Jurkat, Clone E6-1 (cell line): ENCODE results near the gene SMAP2.
"Not testable (repeated sequence)": the region's sequence is repeated elsewhere in the genome, so short reads cannot be mapped to it uniquely, and the experiment has no call there.

ENCODE experiments used
- DNase-seq: peaks from one replicate; pipeline ENCODE4 v3.0.0-alpha.2; 2011; ENCODE audit warnings: low read depth, low spot score
- H3K4me3 ChIP-seq: 2 replicates; pipeline ENCODE4 v1.5.1; 2011; ENCODE audit warnings: mild to moderate bottlenecking, low read length, control low read depth, moderate library complexity

Gene SMAP2

DNA sequence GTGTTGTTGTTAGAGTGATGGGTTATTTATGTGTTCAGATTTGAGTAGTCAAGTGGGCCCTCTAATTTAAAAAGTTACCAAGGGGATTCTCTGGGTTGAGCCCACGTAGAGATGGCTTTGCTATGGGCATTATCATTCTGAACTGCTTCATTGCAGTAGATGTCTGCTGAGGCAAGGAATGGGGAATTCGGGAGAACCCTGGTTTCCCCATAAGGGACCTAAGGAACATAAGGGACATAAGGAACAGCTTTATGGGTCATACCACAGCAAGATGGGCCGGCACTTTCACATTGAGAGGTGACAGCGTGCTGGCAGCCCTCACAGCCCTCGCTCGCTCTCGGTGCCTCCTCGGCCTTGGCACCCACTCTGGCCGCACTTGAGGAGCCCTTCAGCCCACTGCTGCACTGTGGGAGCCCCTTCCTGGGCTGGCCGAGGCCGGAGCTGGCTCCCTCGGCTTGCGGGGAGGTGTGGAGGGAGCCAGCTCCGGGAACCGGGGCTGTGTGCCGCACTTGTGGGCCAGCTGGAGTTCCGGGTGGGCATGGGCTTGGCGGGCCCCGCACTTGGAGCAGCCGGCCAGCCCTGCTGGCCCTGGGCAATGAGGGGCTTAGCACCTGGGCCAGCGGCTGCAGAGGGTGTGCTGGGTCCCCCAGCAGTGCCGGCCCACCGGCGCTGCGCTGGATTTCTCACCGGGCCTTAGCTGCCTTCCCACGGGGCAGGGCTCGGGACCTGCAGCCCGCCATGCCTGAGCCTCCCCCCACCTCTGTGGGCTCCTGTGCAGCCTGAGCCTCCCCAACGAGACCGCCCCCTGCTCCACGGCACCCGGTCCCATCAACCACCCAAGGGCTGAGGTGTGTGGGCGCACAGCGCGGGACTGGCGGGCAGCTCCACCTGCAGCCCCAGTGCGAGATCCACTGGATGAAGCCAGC is 14.1 kb downstream of the SMAP2 start:
- not testable (repeated sequence) for H3K4me3 ChIP-seq, DNase-seq

DNA sequence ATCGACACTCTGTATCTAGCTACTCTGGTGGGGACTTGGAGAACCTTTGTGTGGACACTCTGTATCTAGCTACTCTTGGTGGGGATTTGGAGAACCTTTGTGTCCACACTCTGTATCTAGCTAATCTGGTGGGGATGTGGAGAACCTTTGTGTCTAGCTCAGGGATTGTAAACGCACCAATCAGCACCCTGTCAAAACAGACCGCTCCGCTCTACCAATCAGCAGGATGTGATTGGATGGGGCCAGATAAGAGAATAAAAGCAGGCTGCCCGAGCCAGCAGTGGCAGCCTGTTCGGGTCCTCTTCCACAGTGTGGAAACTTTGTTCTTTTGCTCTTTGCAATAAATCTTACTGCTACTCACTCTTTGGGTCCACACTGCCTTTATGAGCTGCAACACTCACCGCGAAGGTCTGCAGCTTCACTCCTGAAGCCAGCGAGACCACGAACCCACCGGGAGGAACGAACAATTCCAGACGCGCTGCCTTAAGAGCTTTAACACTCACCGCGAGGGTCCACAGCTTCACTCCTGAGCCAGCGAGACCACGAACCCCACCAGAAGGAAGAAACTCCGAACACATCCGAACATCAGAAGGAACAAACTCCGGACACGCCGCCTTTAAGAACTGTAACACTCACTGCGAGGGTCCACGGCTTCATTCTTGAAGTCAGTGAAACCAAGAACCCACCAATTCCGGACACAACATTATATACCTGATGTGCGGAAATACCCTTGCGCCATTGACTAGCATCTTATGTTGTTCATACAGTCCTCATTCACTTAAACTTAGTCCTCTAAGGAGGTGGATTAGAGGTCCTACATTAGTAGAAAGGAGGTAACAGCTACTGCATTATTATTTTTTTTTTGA is 15.2 kb downstream of the SMAP2 start:
- DNase-seq, H3K4me3 ChIP-seq: not testable (repeated sequence)

DNA sequence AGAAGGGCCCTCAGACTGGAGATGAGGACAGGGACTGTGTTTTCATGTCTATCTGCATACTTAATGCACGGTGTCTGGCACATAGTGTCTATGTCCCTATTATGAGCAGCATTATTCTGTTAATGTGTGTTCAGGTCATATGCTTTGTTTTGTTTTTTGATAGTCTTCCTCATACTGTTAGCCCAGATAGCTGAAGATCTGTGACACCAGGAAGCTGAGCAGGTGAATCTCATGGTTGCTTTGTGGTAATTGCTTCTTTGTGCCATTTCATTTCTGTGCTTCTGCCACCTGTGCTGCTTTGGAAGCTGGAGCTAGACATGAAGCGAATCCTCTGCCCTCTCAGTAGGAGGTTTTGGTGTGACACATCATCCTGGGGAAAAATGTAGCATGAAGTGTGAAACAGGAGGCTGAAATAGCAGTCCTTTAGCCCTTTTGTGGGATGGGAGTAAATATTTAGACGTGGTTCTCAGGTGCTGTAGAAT is 15.8 kb downstream of the SMAP2 start:
- DNase-seq, result peak; percentile 78
- no peak overlapping the region; the same call in 1 of the 2 replicates for H3K4me3 ChIP-seq

DNA sequence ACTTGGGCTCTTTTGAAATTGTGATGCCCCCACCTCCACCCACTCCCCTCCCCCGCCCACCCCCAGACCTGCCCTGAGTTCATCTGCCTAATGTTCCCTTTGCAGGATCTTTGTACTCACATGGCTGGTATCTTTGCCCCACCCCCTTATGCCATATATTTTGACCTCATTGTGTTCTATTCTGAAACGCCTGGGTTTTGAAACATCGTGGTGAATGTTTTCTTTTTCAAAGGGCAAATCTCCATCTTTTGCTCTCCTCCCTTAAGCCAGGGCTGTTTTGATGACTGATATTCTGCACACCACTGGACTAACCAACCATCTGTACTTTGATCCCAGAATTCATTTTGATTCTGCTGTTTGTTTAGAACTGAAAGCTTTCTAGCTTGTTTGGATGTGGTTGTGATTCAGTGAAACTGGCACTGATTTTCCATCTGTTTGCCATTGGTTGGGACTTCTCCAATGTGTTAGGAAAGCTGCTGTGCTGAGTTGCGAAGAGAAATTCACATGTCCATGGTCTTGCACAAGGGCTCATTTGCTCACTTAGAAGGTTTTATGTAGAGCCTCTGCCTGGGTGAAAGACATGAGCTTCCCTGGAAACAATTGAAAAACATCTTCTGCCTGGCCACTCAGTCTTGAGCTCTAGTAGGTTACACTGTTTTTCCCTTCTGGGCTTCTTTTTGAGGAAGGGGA is 16.5 kb downstream of the SMAP2 start:
- H3K4me3 ChIP-seq, result no peak overlapping the region
- no peak for DNase-seq

DNA sequence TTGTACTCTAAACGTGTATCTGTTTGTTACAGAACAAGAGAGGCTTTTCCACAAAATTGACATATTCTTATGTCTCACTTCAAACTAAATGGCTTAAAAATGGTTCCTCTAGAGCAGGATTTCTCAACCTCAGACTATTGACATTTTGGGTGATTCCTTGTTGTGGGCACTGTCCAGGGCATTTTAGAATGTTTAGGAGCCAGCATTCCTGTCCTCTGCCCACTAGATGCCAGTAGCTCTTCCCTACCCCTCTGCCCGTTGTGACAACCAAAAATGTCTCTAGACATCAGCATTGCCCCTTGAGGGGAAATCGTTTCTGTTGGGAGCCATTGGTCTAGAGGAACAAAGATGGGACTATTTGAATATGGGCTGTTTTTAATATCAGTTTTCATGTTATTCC is 17.3 kb downstream of the SMAP2 start:
- no peak for DNase-seq
- H3K4me3 ChIP-seq, result no peak overlapping the region

DNA sequence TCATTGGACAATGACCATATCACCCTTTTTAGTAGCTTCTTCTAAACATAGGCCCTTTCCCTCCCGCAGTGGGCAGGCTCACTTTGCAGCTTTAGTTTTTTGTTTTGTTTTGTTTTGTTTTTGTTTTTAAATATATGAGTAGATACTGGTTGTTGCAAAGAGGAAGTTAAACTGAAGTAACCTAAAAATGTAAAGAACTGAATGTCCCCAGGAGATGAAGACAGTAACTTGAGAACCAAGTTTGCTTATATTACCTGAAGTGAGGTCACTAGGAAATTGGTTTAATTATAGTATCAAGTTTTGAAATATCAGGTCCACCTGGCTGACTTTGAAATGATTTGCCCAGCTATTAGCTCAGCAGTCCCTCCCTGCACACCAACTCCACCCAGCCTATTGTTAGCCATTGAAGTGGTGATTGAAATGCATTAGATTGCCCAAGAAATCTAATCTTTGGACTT is 18.2 kb downstream of the SMAP2 start:
- DNase-seq, result no peak
- H3K4me3 ChIP-seq, result no peak overlapping the region

DNA sequence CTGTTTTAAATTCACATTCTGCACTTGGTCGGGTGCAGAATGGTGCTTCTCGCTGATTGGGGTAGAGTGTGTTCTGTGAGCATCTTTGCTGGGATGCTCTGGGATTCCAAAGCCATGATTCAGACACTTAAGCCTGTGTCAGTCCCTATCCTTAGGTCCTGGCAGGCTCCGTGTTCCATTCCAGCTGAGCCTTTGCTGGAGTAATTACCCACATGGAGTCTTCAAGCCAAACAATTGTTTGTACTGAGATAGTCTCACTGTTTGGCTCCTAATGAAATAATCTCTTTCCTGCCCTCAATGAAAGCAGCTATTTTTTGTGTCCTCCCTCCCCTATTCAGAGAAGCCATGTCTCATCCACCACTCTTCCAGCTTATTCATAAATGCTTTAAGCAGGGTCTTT is 18.7 kb downstream of the SMAP2 start:
- no peak for DNase-seq
- no peak overlapping the region for H3K4me3 ChIP-seq

DNA sequence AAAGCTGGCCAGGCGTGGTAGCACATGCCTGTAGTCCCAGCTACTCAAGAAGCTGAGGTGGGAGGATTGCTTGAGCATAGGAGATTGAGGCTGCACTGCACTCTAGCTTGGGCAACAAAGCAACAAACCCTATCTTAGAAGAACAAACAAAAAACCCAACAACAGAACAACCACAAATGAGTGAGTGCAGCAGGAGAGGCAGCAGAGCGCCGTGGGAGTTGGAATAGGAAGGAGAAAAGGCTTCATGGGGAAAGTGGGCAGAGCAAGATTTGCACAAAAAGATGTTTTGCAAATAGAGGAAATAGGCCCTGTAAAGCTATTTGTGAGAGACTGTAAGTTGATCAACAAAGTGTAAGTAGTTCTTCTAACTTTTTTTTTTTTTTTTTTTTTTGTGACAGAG is 19.6 kb downstream of the SMAP2 start:
- DNase-seq, result peak; percentile 60
- H3K4me3 ChIP-seq, result no peak overlapping the region

DNA sequence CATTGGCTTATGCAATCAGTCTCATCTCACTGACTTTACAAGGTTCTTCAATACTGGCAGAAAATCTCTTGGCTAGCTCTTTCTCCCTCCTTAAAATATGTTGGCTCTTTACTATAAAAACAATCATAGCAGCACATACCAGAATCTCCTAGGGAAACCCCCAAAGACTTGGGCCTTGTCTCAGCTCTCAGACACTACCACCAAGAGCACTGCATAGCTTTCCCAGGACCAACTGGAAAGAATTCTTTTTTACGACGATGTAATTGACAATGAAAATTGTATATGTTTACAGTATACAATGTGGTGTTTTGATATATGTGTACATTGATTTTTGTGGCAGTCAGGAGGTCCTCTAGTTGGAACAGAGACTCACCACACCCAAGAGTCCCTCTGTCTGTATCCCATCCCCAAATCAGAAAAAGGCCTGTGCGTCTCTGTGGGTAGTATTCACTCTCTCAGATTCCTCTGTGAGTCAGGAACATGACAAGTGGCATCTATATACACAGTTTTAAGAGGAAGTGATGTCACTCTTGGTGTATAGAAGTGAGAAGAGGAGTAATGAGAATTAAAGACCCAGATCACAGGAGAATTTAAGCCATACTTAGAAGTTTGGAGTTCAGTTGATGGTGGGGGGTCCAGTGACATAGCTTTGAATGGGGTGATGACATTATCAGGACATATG is 21.1 kb downstream of the SMAP2 start:
- DNase-seq, result no peak
- H3K4me3 ChIP-seq, result no peak overlapping the region

DNA sequence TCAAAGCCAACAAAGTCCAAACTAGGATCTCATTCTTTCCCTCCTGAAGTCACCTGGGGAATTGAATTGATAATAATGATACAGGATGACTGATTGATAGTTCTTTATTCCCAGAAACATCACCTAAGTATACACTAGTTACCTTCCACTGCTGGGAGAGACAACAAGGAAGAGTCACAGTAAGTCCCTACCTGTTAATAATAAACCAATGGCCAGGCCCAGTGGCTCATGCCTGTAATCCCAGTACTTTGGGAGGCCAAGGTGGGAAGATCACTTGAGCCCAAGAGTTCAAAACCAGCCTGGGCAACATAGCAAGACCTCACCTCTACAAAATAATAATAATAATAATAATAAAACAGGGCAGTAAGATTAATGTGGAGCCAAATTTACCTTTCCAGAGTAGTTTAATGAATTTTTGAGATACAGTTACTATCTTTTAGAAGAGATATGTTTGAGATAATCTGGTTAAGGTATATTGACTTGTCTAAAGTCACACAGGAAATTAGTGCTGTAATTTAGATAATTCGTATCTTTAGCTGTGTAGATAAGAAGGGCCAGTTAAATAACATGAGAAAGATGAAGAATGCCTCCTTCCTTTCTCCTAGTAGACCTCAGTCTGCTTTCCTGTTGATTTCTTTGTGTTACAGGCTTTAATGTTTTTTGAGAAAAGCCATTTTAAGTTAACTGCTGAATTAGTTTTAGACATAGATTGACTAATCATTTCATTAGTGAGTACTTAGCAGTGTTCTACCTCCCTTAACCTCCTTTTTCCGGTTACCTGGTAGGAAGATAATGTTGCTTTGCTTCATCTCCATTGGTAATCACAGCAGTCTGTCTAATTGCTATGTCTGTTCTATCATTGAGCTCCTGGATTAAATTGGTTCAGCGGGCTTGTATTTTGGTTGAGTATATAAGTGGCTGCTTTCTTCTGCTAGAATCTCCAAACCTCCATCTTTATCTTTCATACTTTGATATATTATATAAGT is 22.0 kb downstream of the SMAP2 start:
- no peak for DNase-seq
- H3K4me3 ChIP-seq, result no peak overlapping the region

DNA sequence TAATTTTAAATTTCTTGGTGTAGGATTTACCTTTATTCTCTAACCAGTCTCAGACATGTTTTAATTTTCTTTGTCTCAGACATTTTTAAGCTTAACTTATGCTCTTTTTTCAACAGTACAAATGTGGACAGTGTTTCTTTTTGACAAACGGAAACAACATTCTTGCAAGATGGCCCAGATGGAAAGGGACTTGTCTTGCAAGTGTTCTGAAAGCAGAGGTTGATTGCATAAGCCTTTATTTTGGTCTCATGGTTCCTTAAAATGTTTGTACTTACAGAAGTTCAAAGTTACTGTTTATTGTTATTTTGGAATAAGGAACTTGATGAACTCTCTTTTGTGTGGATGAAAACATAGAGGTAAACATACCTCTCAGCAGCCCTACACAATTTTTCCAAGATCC is 22.9 kb downstream of the SMAP2 start:
- H3K4me3 ChIP-seq, result no peak overlapping the region
- DNase-seq, result no peak

DNA sequence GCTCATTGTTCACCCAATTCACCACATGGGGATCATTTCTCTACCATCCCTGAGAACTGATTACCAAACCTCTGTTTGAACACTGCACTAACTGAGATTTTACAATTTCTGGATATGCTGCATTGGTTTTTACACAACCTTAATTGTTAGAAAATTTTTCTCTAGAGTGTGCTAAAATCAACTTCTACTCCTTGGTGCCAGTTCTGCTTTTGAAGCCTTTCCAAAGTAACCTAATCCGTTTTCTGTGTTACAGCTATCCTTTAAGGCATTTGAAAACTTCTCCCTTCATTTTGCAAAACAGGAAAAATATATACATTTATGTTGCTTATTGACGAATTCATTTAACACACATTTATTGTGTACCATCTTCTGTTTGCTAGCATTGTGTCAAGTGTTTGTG is 23.7 kb downstream of the SMAP2 start:
- DNase-seq, result no peak
- H3K4me3 ChIP-seq, result no peak overlapping the region

DNA sequence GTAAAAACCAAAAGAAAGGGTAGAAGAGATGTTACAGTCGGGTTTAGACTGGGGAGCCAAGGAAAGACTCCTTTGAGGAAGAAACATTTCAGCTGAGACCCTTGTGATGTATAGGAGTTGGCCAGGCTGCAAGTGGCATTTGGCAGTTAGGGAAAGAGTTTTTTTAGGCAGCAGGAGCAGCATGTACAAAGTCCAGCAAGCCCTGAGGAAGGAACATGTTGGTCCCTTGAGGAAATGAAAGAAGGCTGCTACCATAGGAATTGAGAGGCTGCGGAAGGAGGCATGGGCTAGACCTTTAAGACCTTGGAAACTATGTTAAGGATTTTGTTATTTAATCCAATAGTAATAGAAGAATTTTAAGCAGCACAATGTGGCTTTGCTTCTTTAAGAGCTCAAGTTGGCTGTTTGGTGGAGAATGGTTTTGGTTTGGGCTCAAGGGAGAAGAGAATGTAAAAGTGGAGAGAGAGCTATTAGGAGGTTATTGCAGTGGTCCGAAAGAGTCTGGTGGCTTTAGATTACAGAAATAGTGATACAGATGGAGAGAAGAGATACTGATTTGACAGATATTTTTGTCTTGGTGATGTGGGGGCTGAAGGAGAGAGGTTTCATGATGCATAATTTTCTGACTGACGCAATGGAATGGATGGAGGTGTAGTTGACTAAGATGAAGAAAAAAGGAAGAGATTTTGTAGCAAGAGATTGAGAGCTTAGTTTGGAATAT is 26.6 kb downstream of the SMAP2 start:
- H3K4me3 ChIP-seq, result no peak overlapping the region
- DNase-seq, result no peak

DNA sequence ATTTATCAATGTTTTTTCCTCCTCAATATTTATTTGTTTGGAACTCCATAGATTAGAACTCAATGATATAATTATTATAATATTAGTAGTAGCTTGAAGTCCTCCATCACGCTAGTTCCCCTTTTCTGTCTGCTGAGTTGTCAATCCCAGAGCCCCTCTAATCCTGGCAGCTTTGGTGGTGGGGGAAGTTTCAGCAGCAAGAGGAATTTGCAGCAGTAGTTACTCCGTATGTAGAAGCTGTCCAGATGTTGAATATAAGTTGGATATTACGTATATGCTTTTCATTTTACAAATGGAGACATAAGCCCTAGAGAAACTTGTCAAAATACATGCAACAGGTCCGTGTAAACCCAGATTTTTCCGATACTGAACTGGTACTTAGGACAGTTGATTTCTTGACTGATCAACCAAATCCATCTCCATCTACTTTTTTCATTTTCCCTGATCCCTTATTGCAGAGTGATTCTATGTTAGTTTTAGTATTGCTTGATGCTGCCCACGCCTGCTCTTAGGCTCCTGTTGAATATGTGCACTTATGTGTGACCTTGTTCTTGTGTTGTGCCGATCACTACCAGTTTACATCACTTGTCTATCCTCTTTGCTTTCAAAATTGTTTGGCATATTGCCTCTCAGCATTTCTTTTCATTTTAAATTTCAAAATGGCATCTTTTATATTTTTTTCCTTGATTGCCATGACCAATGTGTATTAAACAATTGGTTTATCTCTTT is 28.1 kb downstream of the SMAP2 start:
- no peak for DNase-seq

DNA sequence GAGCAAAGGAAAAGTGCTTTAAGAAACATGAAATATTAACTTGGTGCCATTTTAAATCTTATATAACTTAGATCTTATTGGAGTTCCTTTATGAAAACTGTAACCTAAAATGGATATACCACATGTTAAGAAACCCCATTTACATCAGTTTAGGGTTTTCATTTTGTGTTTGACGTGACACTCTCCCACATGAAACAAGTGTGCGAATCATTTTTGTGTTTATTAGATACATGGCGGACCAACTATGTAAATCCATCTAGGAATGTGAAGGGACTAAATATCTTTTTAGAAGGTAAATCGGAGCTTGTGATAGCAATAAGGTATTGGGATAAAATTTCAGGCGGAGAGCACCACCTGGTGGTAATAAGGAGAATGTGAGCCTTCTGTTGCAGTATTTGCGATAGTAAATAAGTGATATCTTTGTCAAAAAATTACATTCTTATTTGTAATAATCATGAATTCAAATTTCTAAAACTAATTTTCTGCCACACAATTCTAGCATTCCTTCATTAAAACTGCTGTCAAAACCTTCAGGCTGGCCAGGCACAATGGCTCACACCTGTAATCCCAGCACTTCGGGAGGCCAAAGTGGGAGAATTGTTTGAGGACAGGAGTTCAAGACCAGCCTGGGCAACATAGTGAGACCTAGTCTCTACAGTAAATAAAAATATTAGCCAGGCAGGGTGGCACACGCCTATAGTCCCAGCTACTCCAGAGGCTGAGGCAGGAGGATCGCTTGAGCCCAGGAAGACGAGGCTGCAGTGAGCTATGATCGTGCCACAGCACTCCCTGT is 31.3 kb downstream of the SMAP2 start:
- DNase-seq, result peak; percentile 68
- H3K4me3 ChIP-seq, result no peak overlapping the region

More for the DNA sequence above, 28.1 kb downstream of the SMAP2 start:
- H3K4me3 ChIP-seq, result no peak overlapping the region

DNA sequence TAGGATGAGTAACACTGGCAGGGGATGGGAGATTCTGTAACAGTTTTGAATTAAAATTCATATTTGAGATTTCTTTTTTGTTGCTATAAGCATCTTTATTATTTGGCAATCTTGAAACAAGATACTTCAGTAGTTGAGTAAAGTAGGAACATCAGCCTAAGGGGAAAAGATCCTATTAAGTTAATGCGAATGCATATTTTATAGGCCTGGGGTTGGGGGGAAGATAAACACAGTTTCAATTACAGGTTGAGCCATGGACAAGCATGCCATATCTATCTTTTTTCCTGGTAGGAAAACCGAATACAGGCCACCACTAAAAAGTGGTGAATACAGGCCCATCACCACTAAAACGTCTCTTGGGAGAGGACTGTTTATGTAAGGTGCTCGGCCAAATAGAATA is 32.3 kb downstream of the SMAP2 start:
- no peak overlapping the region for H3K4me3 ChIP-seq
- DNase-seq, result no peak
